Activated T-helper 1 cell treated with anti-CD3 and anti-CD28 coated beads, Interleukin-12 subunit alpha, Interleukin-12 subunit beta, Interleukin-2, Interleukin-4 antibody, amounts not matched to agents 30 ng/mL and 10 ng/mL and 1 ng/mL, durations not matched to agents 14 hours and 24 hours and 36 hours (primary cell): ENCODE results near the gene YIF1A. TPM values are rescaled to one million over a fixed set of nuclear protein-coding genes. Genes with fewer than 3 reads are reported as not detected.
A peak's percentile ranks its signal among the peaks of the same experiment; 100 is the strongest.
"Not testable (repeated sequence)": the region's sequence is repeated elsewhere in the genome, so short reads cannot be mapped to it uniquely, and the experiment has no call there.

Experiments used
- DNase-seq: peaks from one replicate; pipeline ENCODE4 v3.0.0; 2021; ENCODE audit warnings: low spot score
- H3K27ac Mint-ChIP-seq: one replicate; pipeline ENCODE4 v1.8.0; 2021; ENCODE audit warnings: mild to moderate bottlenecking, mixed read lengths
- H3K27me3 Mint-ChIP-seq: one replicate; pipeline ENCODE4 v1.8.0; 2022; ENCODE audit warnings: mild to moderate bottlenecking, moderate library complexity, mixed read lengths; ENCODE audit not compliant: insufficient read depth
- H3K36me3 Mint-ChIP-seq: one replicate; pipeline ENCODE4 v1.8.0; 2021; ENCODE audit warnings: low read depth, mixed read lengths
- H3K4me1 Mint-ChIP-seq: one replicate; pipeline ENCODE4 v1.8.0; 2021; ENCODE audit warnings: low read depth, mixed read lengths
- H3K4me3 Mint-ChIP-seq: one replicate; pipeline ENCODE4 v1.8.0; 2021; ENCODE audit warnings: mild to moderate bottlenecking, moderate library complexity, mixed read lengths
- H3K9me3 Mint-ChIP-seq: one replicate; pipeline ENCODE4 v1.8.0; 2021; ENCODE audit warnings: mixed read lengths
- intact Hi-C: fragments of 100-400 bp; cut with micrococcal nuclease; formaldehyde crosslinking; loops from one replicate; pipeline ENCODE4 v1.15.1; 2024
- total RNA-seq: library from RNA; stranded (reverse); gene quantifications from 2 replicates; pipeline ENCODE4 v1.2.3, GENCODE V29; 2022

The YIF1A gene
- total RNA-seq, 1 donor from 2014 or later = 127 TPM

- peak overlapping the region; percentile 40 for H3K27ac Mint-ChIP-seq
- intact Hi-C loops = loop anchor here (1.0 kb wide), 2 partner anchors 14 to 60 kb away; partner anchors contain the start of gene RAB1B
- no peak overlapping the region for H3K4me3 Mint-ChIP-seq
- H3K36me3 Mint-ChIP-seq = peaks cover 6% of the 10 kb centered on the region
- peak; percentile 98 for DNase-seq
- peaks cover 29% of the 10 kb centered on the region for H3K4me1 Mint-ChIP-seq
- no peaks in the 10 kb centered on the region for H3K9me3 Mint-ChIP-seq
- H3K27me3 Mint-ChIP-seq = peaks cover 10% of the 10 kb centered on the region
Measured at GRCh38 chr11:66282468-66283455, 6.2 kb downstream of the YIF1A start.

- no peak for DNase-seq
- Mint-ChIP-seq H3K4me3 (no peak overlapping the region), H3K4me1 (peaks cover 21% of the 10 kb centered on the region), H3K36me3 (peaks cover 8% of the 10 kb centered on the region), H3K27me3 (peaks cover 10% of the 10 kb centered on the region), H3K9me3 (no peaks in the 10 kb centered on the region), H3K27ac (peak overlapping the region; percentile 29)
- intact Hi-C loops = loop anchor here (1.0 kb wide), 2 partner anchors 14 to 60 kb away; partner anchors contain the start of gene RAB1B
Measured at GRCh38 chr11:66281776-66282467, 7.0 kb downstream of the YIF1A start.

GRCh38 chr11:66281001-66281400, 7.9 kb downstream of the YIF1A start:
- no peak for DNase-seq
- H3K9me3 Mint-ChIP-seq = no peaks in the 10 kb centered on the region
- no peak overlapping the region for H3K4me3 Mint-ChIP-seq
- peaks cover 8% of the 10 kb centered on the region for H3K36me3 Mint-ChIP-seq
- no peak overlapping the region for H3K27ac Mint-ChIP-seq
- intact Hi-C loops = no loop called here
- peaks cover 10% of the 10 kb centered on the region for H3K27me3 Mint-ChIP-seq
- H3K4me1 Mint-ChIP-seq = peaks cover 18% of the 10 kb centered on the region

DNA sequence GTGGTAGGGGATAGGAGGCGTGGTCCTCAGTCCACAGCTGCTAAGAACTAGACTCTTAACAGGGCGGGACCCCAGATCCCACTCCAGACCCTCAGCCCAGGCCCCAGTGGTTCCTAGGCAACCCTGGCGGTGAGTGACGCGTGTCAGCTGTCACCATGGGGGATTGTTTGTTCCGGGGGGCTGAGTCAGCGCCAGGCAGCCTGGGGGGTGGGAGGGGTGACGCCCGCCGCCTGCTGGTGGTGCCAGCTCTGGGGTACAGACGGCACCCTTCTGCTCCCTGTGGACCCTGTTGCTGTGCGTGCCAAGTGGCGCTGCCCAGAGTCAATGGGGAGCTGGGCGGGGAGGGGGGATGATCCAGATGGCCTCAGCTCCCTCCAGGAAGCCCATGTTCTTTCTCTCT, 8.5 kb downstream of the YIF1A start:
- DNase-seq = no peak
- no peaks in the 10 kb centered on the region for H3K9me3 Mint-ChIP-seq
- H3K4me3 Mint-ChIP-seq = no peak overlapping the region
- intact Hi-C loops = no loop called here
- H3K36me3 Mint-ChIP-seq = peaks cover 12% of the 10 kb centered on the region
- H3K4me1 Mint-ChIP-seq = peaks cover 18% of the 10 kb centered on the region
- peaks cover 10% of the 10 kb centered on the region for H3K27me3 Mint-ChIP-seq
- no peak overlapping the region for H3K27ac Mint-ChIP-seq

DNA sequence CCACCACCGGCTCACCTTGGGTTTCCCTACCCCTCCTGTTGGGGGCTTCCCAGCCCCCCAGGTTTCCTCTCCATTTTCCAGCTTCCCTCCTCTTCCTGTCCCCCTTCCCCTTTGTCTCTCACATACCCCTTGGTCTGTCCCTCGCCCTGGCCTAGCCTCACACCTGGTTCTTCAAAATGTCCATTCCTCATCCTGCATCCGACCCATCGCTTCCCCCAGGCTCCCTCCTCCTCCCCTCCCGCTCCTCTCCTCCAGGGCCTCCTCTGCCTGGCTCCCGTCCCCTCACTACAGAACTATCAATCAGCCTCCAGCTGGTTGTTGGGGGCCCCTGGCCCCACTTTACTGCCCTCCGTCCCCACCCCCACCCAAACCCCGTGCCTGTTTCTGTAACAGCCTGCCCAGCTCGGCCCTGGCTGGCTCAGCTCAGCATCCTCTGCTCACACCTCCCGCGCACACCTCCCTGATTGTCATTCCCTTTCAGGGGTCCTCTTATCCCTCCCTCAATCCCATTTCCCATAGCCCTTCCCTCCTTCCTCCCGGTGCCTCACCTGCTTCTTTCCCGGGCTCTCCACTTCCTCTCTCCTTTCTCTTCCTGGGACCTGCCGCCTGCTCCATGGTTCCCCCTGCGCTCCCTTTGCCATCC, 9.7 kb downstream of the YIF1A start:
- Mint-ChIP-seq H3K27ac (peak overlapping the region; percentile 72), H3K36me3 (peaks cover 13% of the 10 kb centered on the region), H3K4me1 (peaks cover 18% of the 10 kb centered on the region), H3K9me3 (no peaks in the 10 kb centered on the region), H3K27me3 (peaks cover 10% of the 10 kb centered on the region), H3K4me3 (peak overlapping the region; percentile 61)
- no peak for DNase-seq
- intact Hi-C loops = no loop called here

DNA sequence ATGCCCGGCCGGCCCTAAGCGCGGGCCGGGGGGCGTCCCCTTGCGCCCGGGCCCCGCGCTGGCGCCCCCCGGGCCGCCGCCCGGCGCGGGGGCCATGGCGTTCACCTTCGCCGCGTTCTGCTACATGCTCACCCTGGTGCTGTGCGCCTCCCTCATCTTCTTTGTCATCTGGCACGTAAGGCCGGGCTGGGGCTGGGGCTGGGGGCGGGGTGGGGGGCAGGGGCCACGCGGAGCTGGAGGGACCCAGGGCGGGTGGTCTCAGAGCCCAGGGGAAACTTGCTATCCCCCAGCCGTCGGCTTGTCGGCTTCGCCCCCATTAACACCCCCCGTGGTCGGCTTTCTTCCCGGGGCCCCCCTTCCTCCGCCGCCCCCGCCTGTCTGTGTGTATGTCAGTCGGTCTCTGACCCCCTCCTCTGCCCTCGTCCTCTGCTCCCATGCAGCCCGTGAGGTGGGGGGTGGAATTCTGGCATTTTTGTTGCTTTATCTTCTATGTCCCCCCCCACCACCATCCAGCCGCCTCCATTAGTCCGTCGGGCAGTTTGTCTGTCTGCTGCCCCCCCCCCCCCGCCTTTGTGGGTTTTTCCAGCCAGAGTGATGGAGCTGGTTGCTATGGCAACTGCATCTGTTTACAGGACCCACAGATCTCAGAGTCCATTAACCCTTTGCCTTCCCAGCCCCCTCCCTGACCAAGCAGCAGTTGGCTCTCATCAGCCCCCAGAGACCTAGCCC, 10.4 kb downstream of the YIF1A start:
- H3K4me3 Mint-ChIP-seq = peak overlapping the region; percentile 61
- DNase-seq = no peak
- H3K36me3 Mint-ChIP-seq = peaks cover 17% of the 10 kb centered on the region
- H3K9me3 Mint-ChIP-seq = no peaks in the 10 kb centered on the region
- peak overlapping the region; percentile 48 for H3K27ac Mint-ChIP-seq
- peaks cover 18% of the 10 kb centered on the region for H3K4me1 Mint-ChIP-seq
- H3K27me3 Mint-ChIP-seq = peaks cover 10% of the 10 kb centered on the region
- intact Hi-C loops = loop anchor here (1.0 kb wide), 1 partner anchor 10 kb away; the partner anchor contains the start of gene RAB1B

DNA sequence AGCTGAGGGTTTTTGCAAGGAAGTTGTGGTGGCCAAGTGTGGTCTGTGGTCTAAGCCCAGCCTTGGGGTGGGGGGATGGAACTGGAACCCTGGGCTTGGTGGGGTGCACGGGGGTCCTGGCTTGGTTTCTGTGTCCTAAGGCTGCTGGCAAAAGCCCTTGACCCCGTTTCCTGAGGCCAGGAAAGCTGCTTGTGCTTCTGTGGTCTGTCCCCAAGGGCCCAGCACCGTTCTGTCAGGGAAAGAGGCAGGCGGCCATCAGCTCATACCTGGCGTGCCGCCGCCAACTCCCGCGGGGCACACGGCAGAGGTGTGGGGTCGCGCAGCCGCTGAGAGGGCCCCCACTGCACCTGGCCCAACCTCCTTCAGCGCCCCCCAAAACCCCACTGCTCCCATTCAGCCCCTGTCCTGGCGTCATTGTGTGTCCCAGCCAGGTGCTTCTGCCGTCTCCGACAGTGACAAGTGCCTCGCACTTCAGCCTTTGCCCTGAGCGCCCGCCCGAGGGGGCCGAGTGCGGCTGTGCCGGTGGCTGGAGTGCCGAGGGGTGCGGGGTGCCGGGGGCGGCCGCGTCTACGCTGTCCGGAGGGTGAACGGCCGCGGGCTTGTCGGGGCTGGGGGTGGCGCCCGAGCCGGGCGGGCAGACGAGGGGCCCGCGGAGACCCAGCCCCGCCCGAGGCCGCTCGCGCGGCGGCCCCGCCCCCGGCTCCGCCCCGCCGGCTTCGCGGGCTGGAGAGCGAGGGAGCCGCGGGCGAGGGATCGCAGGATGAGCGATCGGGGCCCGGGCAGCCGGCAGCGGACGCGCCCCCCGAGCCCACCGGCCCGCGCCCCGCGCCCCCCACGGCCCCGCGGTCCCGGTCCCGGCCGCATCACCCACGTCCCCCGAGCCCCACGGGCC, 11.2 kb downstream of the YIF1A start, which contains the start of gene CNIH2:
TSS of gene CNIH2 (plus strand) at position 705 of the 892 bp plus-strand sequence. CDS start 282 bp downstream, outside the sequence.
- Mint-ChIP-seq H3K9me3 (no peaks in the 10 kb centered on the region), H3K4me3 (peak within 1 kb of the TSS; percentile 61), H3K36me3 (peaks cover 20% of the 10 kb centered on the region), H3K4me1 (peaks cover 13% of the 10 kb centered on the region), H3K27ac (peak within 1 kb of the TSS; percentile 48), H3K27me3 (peaks cover 10% of the 10 kb centered on the region)
- peak; percentile 51 for DNase-seq
- intact Hi-C loops = loop anchor here (1.0 kb wide), 1 partner anchor 9 kb away; the partner anchor contains the start of gene RAB1B

GRCh38 chr11:66277064-66277463, 11.9 kb downstream of the YIF1A start:
- H3K27me3 Mint-ChIP-seq, intact Hi-C loops, H3K4me1 Mint-ChIP-seq, DNase-seq, H3K9me3 Mint-ChIP-seq, H3K27ac Mint-ChIP-seq: not testable (repeated sequence)
- peaks cover 20% of the 10 kb centered on the region for H3K36me3 Mint-ChIP-seq
- H3K4me3 Mint-ChIP-seq = peak overlapping the region; percentile 56

GRCh38 chr11:66276619-66277018, 12.3 kb downstream of the YIF1A start:
- H3K9me3 Mint-ChIP-seq, intact Hi-C loops: not testable (repeated sequence)

DNA sequence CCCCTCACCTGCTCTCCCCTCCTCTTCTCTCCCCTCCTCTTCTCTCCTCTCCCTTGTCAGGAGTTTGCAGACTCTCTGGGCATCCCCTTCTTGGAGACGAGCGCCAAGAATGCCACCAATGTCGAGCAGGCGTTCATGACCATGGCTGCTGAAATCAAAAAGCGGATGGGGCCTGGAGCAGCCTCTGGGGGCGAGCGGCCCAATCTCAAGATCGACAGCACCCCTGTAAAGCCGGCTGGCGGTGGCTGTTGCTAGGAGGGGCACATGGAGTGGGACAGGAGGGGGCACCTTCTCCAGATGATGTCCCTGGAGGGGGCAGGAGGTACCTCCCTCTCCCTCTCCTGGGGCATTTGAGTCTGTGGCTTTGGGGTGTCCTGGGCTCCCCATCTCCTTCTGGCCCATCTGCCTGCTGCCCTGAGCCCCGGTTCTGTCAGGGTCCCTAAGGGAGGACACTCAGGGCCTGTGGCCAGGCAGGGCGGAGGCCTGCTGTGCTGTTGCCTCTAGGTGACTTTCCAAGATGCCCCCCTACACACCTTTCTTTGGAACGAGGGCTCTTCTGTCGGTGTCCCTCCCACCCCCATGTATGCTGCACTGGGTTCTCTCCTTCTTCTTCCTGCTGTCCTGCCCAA, 12.8 kb downstream of the YIF1A start:
- H3K36me3 Mint-ChIP-seq = peaks cover 20% of the 10 kb centered on the region
- H3K4me1 Mint-ChIP-seq = peaks cover 6% of the 10 kb centered on the region
- H3K27ac Mint-ChIP-seq = no peak overlapping the region
- intact Hi-C loops = no loop called here
- H3K4me3 Mint-ChIP-seq = no peak overlapping the region
- no peak for DNase-seq
- no peaks in the 10 kb centered on the region for H3K9me3 Mint-ChIP-seq
- peaks cover 7% of the 10 kb centered on the region for H3K27me3 Mint-ChIP-seq

More at GRCh38 chr11:66276619-66277018, 12.3 kb downstream of the YIF1A start:
- DNase-seq, H3K27me3 Mint-ChIP-seq, H3K27ac Mint-ChIP-seq, H3K4me1 Mint-ChIP-seq: not testable (repeated sequence)
- Mint-ChIP-seq H3K36me3 (peaks cover 20% of the 10 kb centered on the region), H3K4me3 (peak overlapping the region; percentile 56)

- DNase-seq = no peak
- H3K27me3 Mint-ChIP-seq = peaks cover 7% of the 10 kb centered on the region
- peaks cover 24% of the 10 kb centered on the region for H3K36me3 Mint-ChIP-seq
Measured at GRCh38 chr11:66275396-66275795, 13.5 kb downstream of the YIF1A start.

More at GRCh38 chr11:66275396-66275795, 13.5 kb downstream of the YIF1A start:
- intact Hi-C loops = no loop called here
- no peak overlapping the region for H3K27ac Mint-ChIP-seq
- no peak overlapping the region for H3K4me3 Mint-ChIP-seq
- peaks cover 11% of the 10 kb centered on the region for H3K4me1 Mint-ChIP-seq
- H3K9me3 Mint-ChIP-seq = no peaks in the 10 kb centered on the region
